AG10803 (cell line): ENCODE results near the gene GAS2L2.
"Not testable (repeated sequence)": the region's sequence is repeated elsewhere in the genome, so short reads cannot be mapped to it uniquely, and the experiment has no call there.

ENCODE experiments used
- DNase-seq: peaks from one replicate; pipeline ENCODE4 v3.0.0; 2010; ENCODE audit warnings: low read depth
- H3K4me3 ChIP-seq: 2 replicates; pipeline ENCODE4 v1.5.1; 2011; ENCODE audit warnings: mild to moderate bottlenecking, low read length, control low read depth
- CTCF ChIP-seq: conservative IDR thresholded peaks from 2 replicates; pipeline ENCODE4 v1.5.1; 2011; ENCODE audit warnings: mild to moderate bottlenecking, low read length, control low read depth, inconsistent platforms

The GAS2L2 gene

GRCh38 chr17:35708149-35708548 is 44.9 kb downstream of the GAS2L2 start:
- TF ChIP-seq CTCF: no peak
- DNase-seq: no peak
- no peak overlapping the region for H3K4me3 ChIP-seq

DNA sequence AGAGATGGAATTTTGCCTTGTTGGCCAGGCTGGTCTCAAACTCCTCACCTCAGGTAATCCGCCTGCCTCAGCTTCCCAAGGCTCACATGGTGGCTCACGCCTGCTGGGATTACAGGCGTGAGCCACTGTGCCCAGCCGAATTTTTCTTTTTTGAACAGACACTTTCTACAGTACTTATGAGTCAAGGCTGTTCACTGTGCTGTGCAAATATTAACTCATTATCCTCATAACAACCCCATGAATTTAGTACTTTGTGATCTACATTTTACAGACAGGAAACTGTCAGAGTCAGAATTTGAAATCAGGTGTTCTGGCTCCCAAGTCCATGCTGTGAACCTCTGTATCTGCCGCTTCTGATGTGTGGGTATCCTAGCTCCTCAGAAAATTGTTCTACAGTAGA is 47.3 kb downstream of the GAS2L2 start:
- DNase-seq: no peak
- no peak overlapping the region for H3K4me3 ChIP-seq
- no peak for TF ChIP-seq CTCF

DNA sequence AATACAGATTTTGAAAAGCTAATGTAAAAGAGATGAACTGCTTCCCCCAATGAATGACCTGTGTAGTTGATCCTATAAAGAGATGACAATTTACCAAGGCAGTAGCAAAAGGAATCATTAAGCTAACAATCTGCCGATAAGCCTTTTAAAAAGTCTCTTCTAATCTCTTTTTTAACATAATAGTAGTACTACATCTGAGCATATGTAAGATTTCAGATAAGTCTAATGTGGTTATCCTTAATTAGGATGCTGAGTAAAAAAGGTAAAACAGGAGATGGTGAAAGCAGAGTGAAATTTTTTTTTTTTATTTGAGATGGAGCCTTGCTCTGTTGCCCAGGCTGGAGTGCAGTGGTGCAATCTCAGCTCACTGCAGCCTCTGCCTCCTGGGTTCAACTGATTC is 47.8 kb downstream of the GAS2L2 start:
- no peak overlapping the region for H3K4me3 ChIP-seq
- TF ChIP-seq CTCF: no peak
- no peak for DNase-seq

DNA sequence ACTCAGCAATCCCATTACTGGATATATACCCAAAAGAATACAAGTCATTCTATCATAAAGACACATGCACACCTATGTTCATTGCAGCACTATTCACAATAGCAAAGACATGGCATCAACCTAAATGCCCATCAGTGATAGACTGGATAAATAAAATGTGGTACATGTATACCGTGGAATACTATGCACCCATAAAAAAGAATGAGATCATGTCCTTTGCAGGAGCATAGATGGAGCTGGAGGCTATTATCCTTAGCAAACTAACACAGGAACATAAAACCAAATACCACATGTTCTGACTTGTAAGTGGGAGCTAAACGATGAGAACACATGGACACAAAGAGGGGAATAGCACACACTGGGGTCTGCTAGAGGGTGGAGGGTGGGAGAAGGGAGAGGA is 49.7 kb downstream of the GAS2L2 start:
- H3K4me3 ChIP-seq: not testable (repeated sequence)

DNA sequence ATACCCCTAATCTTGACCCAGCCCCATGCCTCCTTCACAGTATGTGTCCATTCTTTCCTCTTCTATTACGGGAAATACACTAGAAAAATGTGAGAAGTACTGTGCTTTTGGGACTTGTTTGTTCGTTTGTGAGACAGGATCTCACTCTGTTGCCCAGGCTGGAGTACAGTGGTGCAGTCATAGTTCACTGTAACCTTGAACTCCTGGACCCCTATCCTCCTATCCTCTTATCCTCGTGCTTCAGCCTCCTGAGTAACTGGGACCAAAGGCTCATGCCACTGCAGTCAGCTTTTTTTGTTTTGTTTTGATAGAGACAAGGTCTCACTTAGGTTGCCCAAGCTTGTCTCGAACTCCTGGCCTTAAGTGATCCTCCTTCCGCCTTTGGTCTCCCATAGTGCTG is 51.5 kb downstream of the GAS2L2 start:
- no peak for DNase-seq
- TF ChIP-seq CTCF: no peak
- H3K4me3 ChIP-seq: no peak overlapping the region

More for the DNA sequence above, 49.7 kb downstream of the GAS2L2 start:
- not testable (repeated sequence) for DNase-seq

DNA sequence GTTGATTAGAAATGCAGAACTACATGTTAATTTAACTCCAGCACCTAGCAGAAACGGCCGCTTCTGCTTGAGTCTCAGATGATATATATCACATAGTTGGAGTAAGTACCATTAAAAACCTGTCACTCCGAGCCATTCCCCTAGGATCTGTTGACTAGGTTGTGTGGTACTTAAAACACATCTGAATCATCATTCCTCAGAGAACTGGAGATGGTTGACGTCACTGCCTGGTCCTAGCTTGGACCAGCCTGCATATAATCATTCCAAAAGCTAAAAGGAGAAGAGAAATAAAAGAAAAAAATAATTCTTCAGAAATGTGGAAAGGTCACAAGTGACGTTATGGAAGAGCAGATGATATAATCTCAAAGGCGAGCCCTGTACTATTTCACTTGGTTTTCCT is 52.9 kb downstream of the GAS2L2 start:
- H3K4me3 ChIP-seq: no peak overlapping the region
- no peak for DNase-seq
- TF ChIP-seq CTCF: no peak

DNA sequence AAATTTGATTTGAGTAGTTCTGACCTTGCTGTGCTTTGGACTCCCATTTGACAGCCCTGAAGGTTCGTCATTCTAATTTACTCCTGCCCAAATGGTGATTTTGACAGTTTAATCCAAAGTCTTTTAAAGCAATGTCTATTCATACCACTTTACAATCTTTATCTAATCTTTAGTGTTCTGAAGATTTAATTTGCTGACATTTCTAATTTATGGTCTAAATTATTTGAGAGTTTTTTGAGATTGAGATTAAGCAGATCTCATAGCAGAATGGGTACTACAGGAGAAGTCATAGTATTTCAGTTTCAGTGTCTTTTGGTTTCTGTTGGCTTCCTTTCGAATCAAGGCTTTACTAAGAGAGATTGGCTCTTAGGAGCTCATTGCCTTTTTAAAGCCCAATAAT is 54.2 kb downstream of the GAS2L2 start:
- H3K4me3 ChIP-seq: no peak overlapping the region
- no peak for DNase-seq
- TF ChIP-seq CTCF: no peak

GRCh38 chr17:35695613-35696012 is 57.4 kb downstream of the GAS2L2 start:
- no peak overlapping the region for H3K4me3 ChIP-seq
- no peak for TF ChIP-seq CTCF
- no peak for DNase-seq
